DMS 273 (cell line): ENCODE data around the gene ADAMTS15.
A peak's percentile ranks its signal among the peaks of the same experiment; 100 is the strongest.
"Not testable (repeated sequence)": the region's sequence is repeated elsewhere in the genome, so short reads cannot be mapped to it uniquely, and the experiment has no call there.

Experiments
- DNase-seq: peaks from one replicate; lab custom pipeline; 2025; ENCODE audit not compliant: unreplicated experiment; lab: John Stamatoyannopoulos, UW

Gene ADAMTS15

DNA sequence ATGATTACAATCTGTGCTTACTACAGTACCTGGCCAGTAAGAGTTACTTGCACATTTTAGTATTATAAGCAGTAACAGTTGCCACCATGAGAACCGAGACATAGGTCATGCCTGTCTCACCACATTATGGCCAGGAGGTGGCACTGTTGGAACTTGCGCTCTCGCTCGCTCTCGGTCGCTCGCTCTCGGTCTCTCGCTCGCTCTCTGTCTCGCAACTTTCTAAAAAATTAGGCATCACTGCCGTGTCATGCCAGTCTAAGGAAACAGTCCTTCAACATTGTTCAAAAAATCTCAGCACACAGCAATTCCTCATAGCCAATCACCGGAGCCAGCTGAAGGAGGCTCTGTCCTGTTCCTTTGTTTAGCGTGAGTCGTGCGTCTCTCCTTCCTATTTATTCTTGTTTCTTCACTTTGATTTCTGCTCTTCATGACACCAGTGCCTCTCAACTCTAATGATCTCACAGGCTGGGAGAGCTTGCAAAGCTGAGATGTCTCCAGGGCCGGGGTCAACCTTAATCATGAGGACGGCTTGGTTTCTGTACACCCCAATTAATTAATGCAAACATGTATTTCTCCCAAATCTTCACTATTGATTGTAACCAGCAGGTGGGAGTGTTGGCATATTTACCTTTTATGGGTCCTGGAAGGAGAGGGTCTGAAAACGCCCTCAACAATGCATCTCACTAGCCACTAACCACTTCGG is 13.8 kb upstream of the ADAMTS15 start:
- DNase-seq = peak; percentile 85

DNA sequence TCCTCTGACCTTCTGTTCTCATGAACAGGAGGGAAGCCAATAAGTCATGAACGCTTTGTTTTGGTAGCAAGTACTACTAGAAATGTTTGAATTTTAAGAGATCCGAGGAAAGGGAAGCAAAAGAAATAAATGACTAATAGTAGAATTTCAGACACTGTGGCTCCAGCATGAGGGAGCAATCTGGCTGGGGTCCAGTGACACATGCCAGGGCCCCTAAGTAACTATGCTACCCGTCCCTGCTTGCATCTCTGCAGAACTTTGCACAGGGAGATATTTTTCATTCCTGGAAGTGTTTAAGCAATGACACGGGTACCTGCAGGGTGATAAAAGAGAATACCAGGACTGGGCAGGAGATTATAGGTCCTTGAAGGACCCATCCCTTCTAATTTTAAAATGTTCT is 12.8 kb upstream of the ADAMTS15 start:
- DNase-seq = no peak

DNA sequence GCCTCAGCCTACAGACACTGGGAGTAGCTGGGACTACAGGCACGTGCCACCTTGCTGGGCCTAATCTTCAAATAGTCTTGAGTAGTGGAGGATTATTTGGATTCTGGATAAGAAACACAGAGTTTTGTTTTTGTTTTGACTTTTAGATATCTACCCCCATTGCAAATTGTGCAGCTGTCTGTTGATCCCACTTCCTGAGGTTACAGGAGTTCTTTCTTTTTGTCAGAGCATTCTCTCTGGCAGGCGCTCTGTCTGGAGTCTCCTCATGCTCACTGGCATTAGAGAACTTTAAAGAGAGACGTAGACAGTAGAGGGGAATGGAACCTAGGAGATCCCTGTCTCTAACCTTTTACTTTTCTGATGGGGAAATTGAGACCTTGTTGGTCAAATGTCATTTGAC is 12.3 kb upstream of the ADAMTS15 start:
- no peak for DNase-seq

DNA sequence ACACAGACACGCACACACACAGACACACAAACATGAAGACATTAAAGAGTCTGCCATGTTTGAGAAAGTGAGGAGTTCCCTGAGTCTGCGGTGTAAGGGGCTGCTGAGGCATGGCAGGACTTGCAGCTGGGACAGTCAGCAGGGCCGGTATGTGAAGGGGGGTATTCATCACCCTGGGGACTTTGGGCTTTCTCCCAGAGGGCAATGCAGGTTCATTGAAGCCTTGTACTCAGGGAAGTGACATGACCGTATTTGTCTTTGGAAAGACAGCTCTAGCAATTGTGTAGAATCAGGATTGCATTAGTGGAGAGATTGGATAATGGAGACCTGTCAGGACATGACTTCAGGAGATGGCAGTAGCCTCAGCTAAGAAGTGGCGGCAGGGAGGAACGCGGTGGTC is 10.6 kb upstream of the ADAMTS15 start:
- DNase-seq = no peak

DNA sequence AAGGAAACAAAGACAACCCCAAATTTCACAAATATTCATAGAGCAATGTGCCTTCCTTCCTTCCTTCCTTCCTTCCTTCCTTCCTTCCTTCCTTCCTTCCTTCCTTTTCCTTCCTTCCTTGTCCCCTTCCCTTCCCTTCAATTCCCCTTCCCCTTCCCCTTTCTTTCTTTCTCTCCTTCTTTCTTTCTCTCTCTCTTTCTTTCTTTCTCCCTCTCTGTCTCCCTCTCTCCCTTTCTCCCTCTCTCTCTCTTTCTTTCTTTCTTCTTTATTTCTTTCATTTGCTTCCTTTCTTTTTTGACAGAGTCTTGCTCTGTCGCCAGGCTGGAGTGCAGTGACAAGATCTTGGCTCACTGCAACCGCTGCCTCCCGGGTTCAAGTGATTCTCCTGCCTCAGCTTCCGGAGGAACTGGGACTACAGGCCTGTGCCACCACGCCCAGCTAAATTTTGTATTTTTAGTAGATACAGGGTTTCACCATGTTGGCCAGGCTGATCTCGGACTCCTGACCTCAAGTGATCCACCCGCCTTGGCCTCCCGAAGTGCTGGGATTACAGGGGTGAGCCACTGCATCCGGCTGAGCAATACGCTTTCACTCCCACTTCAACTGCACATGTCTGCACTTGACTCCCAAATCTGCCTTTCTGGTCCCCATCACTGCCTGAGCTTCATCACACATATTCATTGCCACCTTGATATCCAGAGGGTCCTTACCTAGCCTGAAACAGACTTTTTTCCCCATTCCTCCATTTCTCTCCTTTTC is 9.9 kb upstream of the ADAMTS15 start:
- not testable (repeated sequence) for DNase-seq

DNA sequence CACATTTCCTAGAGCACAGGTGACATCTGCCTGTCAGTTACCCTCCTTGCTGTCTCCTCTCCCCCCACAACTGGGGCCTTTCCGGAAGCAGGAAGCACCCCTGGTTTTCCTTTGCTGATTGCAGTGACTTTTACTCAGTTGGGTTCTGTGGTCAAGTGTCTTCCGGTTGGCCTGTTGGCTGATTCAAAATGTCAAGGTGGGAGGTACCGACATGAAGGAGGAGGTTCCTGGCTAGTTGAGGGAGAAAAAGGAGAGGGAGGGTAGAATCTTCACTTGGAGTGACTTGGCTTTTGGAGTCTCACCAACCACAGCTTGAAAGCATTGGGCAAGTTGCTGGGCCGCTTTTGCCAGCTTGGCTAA is 9.3 kb upstream of the ADAMTS15 start:
- DNase-seq = no peak

DNA sequence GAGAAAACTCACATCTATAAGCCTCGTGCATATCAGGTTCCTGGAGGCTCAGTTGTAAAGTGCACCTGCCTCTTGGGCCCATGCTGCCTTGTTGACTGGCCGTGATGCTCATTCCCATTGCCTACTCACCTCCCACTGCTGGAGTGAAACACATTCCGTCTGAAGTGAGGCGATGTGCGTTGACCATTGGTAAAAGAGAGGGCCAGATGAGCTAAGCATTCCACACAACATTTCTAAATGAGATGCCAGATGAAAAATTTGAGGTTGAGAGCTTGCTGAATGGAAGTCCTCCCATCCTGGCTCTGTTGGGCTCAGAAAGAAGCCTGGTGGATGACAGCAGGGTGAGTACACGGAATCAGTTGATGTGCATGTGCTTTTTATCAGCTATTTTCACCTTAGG is 8.6 kb upstream of the ADAMTS15 start:
- no peak for DNase-seq

DNA sequence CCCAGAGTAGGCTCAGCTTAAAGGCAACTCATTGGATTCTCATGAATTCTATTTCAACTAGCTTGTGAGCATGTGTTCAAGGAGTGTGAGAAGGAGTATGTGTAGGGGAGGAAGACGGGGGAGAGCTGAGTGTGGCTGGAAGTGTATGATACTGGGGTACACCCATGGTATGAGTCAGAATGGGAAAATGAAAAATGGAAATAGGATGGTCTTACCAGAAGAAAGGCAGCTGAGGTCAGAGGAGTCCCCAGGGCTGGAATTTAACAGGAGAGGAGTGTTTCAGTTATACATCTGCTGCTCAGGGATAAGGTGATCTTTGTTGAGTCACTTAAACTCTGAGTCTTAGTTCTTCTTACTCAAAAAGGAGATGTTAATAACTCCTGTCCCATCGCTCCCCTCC is 6.7 kb upstream of the ADAMTS15 start:
- no peak for DNase-seq

DNA sequence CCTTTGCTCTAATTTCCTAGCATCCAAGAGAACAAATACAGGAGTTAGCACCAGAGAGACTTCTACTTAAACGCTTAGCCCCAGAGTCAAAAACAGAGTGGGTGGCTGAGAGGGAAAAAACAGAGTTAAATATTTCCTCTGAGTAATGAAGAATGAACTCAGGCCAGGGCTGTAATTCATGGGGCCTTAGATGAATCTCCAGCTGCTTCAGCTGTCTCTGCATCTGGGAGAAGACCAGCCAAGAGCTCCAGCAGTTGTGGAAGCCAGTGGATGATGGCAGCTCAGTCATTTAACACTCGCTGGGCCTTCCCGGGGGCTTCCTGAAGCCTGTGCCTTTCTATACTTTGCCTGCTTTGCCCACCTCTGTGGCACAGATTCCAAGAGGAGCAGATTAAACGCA is 5.7 kb upstream of the ADAMTS15 start:
- DNase-seq = no peak

DNA sequence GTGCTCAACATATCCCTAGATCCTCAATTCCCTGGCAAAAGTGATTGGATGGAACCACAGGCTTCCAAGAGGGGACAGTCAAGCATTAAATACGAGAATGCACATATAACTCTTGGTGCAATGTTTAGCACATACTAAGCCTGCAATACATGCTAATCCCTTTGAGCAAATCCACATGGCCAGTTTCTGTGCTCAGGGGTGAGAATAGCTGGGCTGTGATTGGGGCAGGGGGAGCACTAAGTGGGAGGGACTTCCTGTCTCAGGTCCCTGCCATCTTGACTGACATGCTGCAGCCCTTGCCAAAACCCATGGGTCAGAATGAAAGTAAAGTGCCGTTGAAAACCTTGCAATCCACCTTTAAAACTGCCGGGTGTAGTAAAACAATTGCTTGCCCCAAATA is 2.7 kb upstream of the ADAMTS15 start:
- no peak for DNase-seq

DNA sequence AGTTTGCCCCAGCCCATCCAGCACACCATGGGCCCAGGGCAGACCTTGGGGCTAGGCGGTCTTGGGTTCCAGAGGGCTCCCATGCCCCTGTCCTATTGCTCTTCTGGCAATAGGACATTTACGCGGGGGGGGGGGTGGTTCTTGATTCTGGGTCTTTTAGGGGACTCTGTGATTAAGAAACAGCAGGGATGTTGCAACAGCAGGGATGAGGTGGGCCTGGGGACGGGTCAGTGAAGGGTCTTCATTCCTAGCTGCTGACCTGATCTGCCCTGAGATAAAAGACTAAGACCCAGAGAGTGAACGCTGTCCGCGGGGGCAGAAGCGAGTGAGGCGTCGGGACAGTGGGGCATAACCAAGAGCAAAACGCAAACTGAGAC is 418 bp upstream of the ADAMTS15 start:
- DNase-seq = no peak

DNA sequence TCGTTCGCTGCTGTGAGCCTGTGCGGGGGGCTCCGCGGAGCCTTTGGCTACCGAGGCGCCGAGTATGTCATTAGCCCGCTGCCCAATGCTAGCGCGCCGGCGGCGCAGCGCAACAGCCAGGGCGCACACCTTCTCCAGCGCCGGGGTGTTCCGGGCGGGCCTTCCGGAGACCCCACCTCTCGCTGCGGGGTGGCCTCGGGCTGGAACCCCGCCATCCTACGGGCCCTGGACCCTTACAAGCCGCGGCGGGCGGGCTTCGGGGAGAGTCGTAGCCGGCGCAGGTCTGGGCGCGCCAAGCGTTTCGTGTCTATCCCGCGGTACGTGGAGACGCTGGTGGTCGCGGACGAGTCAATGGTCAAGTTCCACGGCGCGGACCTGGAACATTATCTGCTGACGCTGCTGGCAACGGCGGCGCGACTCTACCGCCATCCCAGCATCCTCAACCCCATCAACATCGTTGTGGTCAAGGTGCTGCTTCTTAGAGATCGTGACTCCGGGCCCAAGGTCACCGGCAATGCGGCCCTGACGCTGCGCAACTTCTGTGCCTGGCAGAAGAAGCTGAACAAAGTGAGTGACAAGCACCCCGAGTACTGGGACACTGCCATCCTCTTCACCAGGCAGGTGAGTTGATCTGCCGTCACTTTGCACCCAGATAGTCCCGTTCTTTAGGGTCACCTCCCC is 1.0 kb downstream of the ADAMTS15 start:
- DNase-seq = peak; percentile 43

DNA sequence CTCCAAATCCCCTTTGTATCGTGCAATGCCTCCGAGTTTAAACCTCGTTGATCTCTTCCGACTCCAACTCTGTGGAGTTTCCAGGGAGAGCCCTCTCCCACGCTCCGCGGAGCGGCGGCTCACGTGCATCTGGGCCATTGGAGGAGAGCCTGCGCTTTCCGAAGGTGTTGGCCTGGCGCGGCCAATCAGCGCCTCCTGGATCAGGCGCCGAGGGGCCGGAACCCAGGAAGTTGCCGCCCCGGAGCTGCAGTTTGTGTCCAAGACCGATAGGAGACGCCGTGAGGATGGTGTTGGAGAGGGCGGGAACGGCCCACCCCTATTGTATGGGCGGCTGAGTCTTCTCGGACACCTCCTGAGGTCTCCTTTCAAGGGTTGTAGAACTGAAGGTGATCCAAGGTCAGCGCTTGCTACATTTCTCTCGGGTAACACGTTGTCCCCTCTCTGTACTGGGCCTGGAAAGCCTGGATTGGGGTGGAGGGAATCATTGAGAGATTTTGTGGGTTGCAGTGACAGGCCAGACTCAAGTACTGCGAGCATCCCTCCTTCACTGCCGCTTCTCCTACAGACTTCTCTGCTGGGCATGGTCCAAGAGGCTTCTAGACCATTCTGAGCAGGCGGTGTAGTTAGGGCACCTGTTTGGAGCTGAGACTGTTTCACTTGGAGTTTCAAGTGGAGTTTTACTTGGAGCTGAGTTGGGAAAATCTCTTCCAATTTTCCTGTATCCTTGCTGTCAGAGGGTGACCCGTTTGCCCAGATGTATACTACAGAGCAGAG is 1.7 kb downstream of the ADAMTS15 start:
- no peak for DNase-seq

DNA sequence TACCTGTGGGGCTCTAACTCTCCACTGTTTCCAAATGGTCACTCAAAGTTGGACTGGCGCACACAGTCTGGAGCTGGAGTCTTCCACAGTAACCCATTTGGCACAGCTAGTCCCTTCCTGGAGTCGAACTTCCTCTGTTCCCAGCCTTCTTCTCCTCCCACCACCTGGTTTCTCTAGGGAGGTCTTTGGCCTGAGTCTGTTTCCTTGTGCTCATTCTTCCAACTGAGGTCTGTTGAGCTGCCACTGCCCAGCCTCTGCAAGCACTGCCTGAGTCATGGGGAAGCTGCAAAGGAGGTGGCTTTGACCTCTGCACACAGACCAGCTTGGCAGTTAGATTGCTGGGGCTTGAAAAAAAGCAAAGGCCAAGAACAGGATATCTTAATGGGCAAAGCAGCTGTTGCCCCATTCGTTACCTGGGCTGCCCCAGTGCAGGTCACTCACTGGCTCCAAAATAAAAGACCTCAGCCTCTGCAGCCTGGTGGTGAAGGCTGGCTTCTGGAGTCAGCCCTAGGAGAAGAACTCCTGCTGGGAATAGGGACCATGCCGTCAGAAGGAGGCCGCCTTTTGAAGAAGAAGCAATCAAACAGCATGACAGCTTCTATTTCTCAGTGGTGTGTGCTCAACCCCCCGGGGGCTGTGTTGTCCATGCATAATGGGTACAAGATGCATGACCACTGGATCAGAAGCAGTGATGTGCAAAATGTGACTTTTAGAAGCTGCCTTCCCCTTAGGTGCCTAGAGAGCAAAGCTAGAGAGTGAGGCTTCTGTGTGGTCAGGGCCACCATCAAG is 3.0 kb downstream of the ADAMTS15 start:
- no peak for DNase-seq

DNA sequence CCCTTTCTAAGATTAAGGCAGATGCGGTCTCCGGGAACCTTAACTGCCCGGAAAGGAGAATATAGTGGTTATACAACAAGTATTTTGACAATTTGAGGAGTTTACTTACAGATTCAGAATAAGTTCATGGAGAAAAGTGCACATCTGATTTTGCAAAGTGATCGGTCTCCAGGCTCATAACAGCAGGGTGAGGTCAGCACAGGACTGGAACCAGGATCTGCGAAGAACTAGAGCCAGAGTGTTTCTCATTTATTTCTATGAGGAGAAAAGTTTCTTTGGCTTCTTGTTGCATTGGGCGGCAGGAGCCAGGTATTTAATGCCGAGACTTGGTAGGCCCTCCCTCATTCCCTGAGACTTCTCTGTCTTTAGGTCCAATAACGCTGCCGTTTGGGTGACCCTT is 3.7 kb downstream of the ADAMTS15 start:
- no peak for DNase-seq

DNA sequence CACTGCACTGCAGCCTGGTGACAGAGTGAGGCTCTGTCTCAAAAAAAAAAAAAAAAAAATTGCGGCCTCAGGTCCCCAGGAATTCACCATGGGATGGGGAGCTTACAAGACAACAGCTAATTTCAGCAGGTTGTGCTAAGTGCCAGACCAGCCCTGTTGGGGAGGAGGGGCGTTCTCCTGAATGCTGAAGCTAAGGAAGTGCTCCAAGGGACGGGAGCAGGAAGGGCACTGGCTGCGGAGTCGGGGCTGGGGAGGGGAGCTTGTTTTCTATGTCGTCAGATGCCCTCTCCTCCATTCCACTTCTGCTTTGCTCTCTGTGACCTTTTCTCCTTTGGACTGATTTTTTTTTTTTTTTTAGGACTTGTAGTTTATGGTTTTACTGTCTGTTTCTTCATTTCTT is 4.5 kb downstream of the ADAMTS15 start:
- DNase-seq = no peak

DNA sequence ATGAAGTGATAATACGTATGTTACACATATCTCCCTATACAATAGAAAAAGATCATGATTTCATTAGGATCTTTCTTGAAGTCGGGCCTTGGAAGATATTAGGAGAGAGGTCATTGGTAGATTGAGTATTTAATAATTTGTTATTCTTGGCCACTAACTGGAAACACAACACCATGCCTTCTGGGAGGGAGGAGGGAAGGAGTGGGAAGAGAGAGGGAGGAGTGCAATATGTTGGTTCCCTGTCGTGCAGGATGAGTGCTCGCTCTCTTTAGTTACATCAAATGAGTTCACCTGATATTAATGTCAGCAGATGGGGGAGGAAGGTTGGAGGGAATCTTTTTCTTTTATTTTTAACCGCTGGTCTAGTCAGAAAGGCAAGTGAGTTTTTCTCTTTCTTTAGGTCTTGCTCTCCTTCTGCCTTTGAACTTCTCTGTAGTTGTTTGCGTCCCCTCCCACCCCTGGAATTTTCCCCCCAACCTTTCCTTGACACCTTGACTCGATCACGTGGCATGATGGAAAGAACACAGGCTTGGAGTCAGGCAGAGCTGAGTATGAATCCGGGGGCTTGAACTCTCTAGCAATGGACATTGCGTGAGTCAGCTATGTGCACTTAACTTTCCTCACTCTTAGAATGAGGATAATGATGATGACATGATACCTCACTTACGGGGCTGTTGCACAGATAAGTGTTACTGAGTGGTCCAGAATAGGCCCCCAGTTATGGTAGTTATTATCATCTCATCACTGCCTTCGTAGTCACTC is 6.2 kb downstream of the ADAMTS15 start:
- DNase-seq = peak; percentile 66

DNA sequence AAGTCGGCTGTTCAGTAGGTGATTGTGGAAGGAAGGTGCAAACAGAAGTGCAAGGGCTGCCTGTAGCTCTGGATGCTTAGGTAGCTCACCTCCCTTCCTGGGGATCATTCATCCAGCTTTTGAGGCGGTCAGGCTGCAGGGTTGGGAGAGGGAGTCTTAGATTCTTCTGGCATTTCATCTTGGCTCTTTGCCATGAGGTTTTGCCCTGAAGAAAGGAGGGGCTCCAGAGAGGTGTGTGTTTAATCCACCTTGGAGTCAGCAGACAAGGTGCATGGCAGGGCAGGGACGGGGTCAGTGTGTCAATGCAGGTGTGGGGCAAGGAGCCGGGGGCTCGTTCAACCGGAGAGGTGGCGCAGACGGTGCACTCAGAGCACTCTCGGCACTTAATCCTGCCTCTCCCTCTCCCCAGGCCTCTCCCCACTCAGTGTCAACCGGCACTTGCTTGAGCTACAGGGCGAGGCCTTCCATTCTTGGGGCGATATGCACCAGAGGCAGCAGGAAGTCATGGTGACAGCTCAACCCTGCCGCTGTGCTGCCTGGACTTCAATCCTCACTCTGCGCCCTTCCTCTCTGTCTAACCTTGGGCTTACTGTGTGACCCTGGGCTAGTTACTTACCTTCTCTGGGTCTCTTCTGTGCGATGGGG is 7.2 kb downstream of the ADAMTS15 start:
- no peak for DNase-seq

DNA sequence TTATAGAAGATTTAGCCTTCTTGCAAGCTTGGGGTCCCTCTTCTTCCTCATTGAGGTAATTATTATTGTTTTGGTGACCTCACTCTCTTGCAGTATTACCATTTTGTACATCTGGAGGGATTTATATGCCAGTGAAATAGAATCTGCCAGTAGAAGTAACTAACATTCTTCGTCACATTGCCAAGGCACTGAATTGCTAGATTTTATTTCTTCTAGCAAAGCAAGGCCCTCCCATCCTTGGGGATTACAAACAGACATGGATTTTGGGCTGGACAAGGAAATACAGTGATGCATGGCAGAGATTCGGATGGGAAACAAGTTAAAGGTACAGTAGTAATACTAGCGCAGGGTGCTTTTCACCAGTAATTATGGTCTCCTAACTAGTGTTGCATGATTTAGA is 7.8 kb downstream of the ADAMTS15 start:
- no peak for DNase-seq
